ENCODE measurements around the gene CCNJL.

- TF ChIP-seq, protein P1, sequence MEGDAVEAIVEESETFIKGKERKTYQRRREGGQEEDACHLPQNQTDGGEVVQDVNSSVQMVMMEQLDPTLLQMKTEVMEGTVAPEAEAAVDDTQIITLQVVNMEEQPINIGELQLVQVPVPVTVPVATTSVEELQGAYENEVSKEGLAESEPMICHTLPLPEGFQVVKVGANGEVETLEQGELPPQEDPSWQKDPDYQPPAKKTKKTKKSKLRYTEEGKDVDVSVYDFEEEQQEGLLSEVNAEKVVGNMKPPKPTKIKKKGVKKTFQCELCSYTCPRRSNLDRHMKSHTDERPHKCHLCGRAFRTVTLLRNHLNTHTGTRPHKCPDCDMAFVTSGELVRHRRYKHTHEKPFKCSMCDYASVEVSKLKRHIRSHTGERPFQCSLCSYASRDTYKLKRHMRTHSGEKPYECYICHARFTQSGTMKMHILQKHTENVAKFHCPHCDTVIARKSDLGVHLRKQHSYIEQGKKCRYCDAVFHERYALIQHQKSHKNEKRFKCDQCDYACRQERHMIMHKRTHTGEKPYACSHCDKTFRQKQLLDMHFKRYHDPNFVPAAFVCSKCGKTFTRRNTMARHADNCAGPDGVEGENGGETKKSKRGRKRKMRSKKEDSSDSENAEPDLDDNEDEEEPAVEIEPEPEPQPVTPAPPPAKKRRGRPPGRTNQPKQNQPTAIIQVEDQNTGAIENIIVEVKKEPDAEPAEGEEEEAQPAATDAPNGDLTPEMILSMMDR (IDR thresholded peaks at IDR 0.05; ENCODE audit: low read depth, low read length), result no peak
- TF ChIP-seq POLR2A (IDR thresholded peaks at IDR 0.05; ENCODE audit: extremely low read depth, insufficient read length), result no peak
- TF ChIP-seq, protein P2, sequence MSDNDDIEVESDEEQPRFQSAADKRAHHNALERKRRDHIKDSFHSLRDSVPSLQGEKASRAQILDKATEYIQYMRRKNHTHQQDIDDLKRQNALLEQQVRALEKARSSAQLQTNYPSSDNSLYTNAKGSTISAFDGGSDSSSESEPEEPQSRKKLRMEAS (IDR thresholded peaks at IDR 0.05; ENCODE audit: low read depth, low read length), result no peak
Observed at GRCh38 chr5:160342413-160342941, 30.1 kb upstream of the CCNJL start.

Data from NB4 (cell line).